ENCODE measurements around the gene SYNGR1.

SYNGR1 gene

GRCh38 chr22:39426380-39427043 is 76.7 kb downstream of the SYNGR1 start:
- H3K36me3 ChIP-seq (ENCODE audit: insufficient read depth, low read length) = peaks cover 8% of the 10 kb centered on the region
- H3K9ac ChIP-seq (ENCODE audit: low read depth, low read length) = no peak overlapping the region
- no peaks in the 10 kb centered on the region for H3K9me3 ChIP-seq (ENCODE audit: control insufficient read depth, insufficient read depth, low read length)
- H3K4me1 ChIP-seq (ENCODE audit: insufficient read depth, low read length) = peaks cover 6% of the 10 kb centered on the region

- H3K4me1 ChIP-seq (ENCODE audit: insufficient read depth, low read length) = peaks cover 6% of the 10 kb centered on the region
- peaks cover 5% of the 10 kb centered on the region; the same call in 1 of the 2 replicates for H3K36me3 ChIP-seq (ENCODE audit: insufficient read depth, low read length)
- no peaks in the 10 kb centered on the region for H3K9me3 ChIP-seq (ENCODE audit: control insufficient read depth, insufficient read depth, low read length)
- H3K9ac ChIP-seq (ENCODE audit: low read depth, low read length) = no peak overlapping the region
Measured at GRCh38 chr22:39427751-39428596, 78.2 kb downstream of the SYNGR1 start.

- no peak overlapping the region for H3K9ac ChIP-seq (ENCODE audit: low read depth, low read length)
- peaks cover 5% of the 10 kb centered on the region; the same call in 1 of the 2 replicates for H3K36me3 ChIP-seq (ENCODE audit: insufficient read depth, low read length)
- H3K4me1 ChIP-seq (ENCODE audit: insufficient read depth, low read length) = peaks cover 6% of the 10 kb centered on the region
- no peaks in the 10 kb centered on the region for H3K9me3 ChIP-seq (ENCODE audit: control insufficient read depth, insufficient read depth, low read length)
Measured at GRCh38 chr22:39428597-39429071, 78.8 kb downstream of the SYNGR1 start.

GRCh38 chr22:39429186-39429585 is 79.4 kb downstream of the SYNGR1 start:
- Histone ChIP-seq H3K9me3 (ENCODE audit: control insufficient read depth, insufficient read depth, low read length) (no peaks in the 10 kb centered on the region), H3K9ac (ENCODE audit: low read depth, low read length) (no peak overlapping the region), H3K36me3 (ENCODE audit: insufficient read depth, low read length) (peaks cover 5% of the 10 kb centered on the region; the same call in 1 of the 2 replicates), H3K4me1 (ENCODE audit: insufficient read depth, low read length) (peaks cover 6% of the 10 kb centered on the region)

GRCh38 chr22:39429916-39430575 is 80.3 kb downstream of the SYNGR1 start:
- H3K36me3 ChIP-seq (ENCODE audit: insufficient read depth, low read length) = peaks cover 5% of the 10 kb centered on the region; the same call in 1 of the 2 replicates

GRCh38 chr22:39430576-39431150 is 80.9 kb downstream of the SYNGR1 start:
- no peak overlapping the region for H3K9ac ChIP-seq (ENCODE audit: low read depth, low read length)
- H3K4me1 ChIP-seq (ENCODE audit: insufficient read depth, low read length) = peaks cover 6% of the 10 kb centered on the region
- peaks cover 5% of the 10 kb centered on the region; the same call in 1 of the 2 replicates for H3K36me3 ChIP-seq (ENCODE audit: insufficient read depth, low read length)

More at GRCh38 chr22:39429916-39430575, 80.3 kb downstream of the SYNGR1 start:
- Histone ChIP-seq H3K9ac (ENCODE audit: low read depth, low read length) (no peak overlapping the region), H3K9me3 (ENCODE audit: control insufficient read depth, insufficient read depth, low read length) (no peaks in the 10 kb centered on the region), H3K4me1 (ENCODE audit: insufficient read depth, low read length) (peaks cover 6% of the 10 kb centered on the region)

GRCh38 chr22:39431216-39431801 is 81.5 kb downstream of the SYNGR1 start:
- Histone ChIP-seq H3K9me3 (ENCODE audit: control insufficient read depth, insufficient read depth, low read length) (no peaks in the 10 kb centered on the region), H3K9ac (ENCODE audit: low read depth, low read length) (no peak overlapping the region), H3K36me3 (ENCODE audit: insufficient read depth, low read length) (peaks cover 5% of the 10 kb centered on the region; the same call in 1 of the 2 replicates), H3K4me1 (ENCODE audit: insufficient read depth, low read length) (peaks cover 6% of the 10 kb centered on the region)

More at GRCh38 chr22:39430576-39431150, 80.9 kb downstream of the SYNGR1 start:
- H3K9me3 ChIP-seq (ENCODE audit: control insufficient read depth, insufficient read depth, low read length) = no peaks in the 10 kb centered on the region

GRCh38 chr22:39431821-39432251 is 82.0 kb downstream of the SYNGR1 start:
- no peaks in the 10 kb centered on the region for H3K9me3 ChIP-seq (ENCODE audit: control insufficient read depth, insufficient read depth, low read length)
- peaks cover 5% of the 10 kb centered on the region; the same call in 1 of the 2 replicates for H3K36me3 ChIP-seq (ENCODE audit: insufficient read depth, low read length)
- peaks cover 6% of the 10 kb centered on the region for H3K4me1 ChIP-seq (ENCODE audit: insufficient read depth, low read length)
- H3K9ac ChIP-seq (ENCODE audit: low read depth, low read length) = no peak overlapping the region

- Histone ChIP-seq H3K4me1 (ENCODE audit: insufficient read depth, low read length) (peaks cover 7% of the 10 kb centered on the region), H3K9me3 (ENCODE audit: control insufficient read depth, insufficient read depth, low read length) (no peaks in the 10 kb centered on the region), H3K36me3 (ENCODE audit: insufficient read depth, low read length) (peaks cover 3% of the 10 kb centered on the region; the same call in 1 of the 2 replicates)
Measured at GRCh38 chr22:39432361-39432811, 82.6 kb downstream of the SYNGR1 start.

GRCh38 chr22:39433476-39434242 is 83.9 kb downstream of the SYNGR1 start:
- peaks cover 5% of the 10 kb centered on the region; the same call in 1 of the 2 replicates for H3K4me1 ChIP-seq (ENCODE audit: insufficient read depth, low read length)
- H3K36me3 ChIP-seq (ENCODE audit: insufficient read depth, low read length) = no peaks in the 10 kb centered on the region; the same call in 1 of the 2 replicates
- no peak overlapping the region for H3K9ac ChIP-seq (ENCODE audit: low read depth, low read length)
- H3K9me3 ChIP-seq (ENCODE audit: control insufficient read depth, insufficient read depth, low read length) = no peaks in the 10 kb centered on the region

More at GRCh38 chr22:39432361-39432811, 82.6 kb downstream of the SYNGR1 start:
- H3K9ac ChIP-seq (ENCODE audit: low read depth, low read length) = no peak overlapping the region

GRCh38 chr22:39434243-39434653 is 84.5 kb downstream of the SYNGR1 start:
- Histone ChIP-seq H3K9ac (ENCODE audit: low read depth, low read length) (no peak overlapping the region), H3K36me3 (ENCODE audit: insufficient read depth, low read length) (no peaks in the 10 kb centered on the region; the same call in 1 of the 2 replicates), H3K9me3 (ENCODE audit: control insufficient read depth, insufficient read depth, low read length) (no peaks in the 10 kb centered on the region), H3K4me1 (ENCODE audit: insufficient read depth, low read length) (peaks cover 5% of the 10 kb centered on the region; the same call in 1 of the 2 replicates)

- Histone ChIP-seq H3K9me3 (ENCODE audit: control insufficient read depth, insufficient read depth, low read length) (no peaks in the 10 kb centered on the region), H3K36me3 (ENCODE audit: insufficient read depth, low read length) (no peaks in the 10 kb centered on the region; the same call in 1 of the 2 replicates), H3K9ac (ENCODE audit: low read depth, low read length) (no peak overlapping the region), H3K4me1 (ENCODE audit: insufficient read depth, low read length) (peaks cover 5% of the 10 kb centered on the region; the same call in 1 of the 2 replicates)
Measured at GRCh38 chr22:39434721-39435120, 84.9 kb downstream of the SYNGR1 start.
